ENCODE results near the gene SFXN3. TPM values are rescaled to one million over a fixed set of nuclear protein-coding genes. Genes with fewer than 3 reads are reported as not detected.

SFXN3 gene
- total and polyA plus RNA-seq, 10 of the 15 experiments (the other 5 are each of a cell fraction or from before 2014, with no cell fraction given) = 0.05 to 11.3 (median 1.2) TPM

DNA sequence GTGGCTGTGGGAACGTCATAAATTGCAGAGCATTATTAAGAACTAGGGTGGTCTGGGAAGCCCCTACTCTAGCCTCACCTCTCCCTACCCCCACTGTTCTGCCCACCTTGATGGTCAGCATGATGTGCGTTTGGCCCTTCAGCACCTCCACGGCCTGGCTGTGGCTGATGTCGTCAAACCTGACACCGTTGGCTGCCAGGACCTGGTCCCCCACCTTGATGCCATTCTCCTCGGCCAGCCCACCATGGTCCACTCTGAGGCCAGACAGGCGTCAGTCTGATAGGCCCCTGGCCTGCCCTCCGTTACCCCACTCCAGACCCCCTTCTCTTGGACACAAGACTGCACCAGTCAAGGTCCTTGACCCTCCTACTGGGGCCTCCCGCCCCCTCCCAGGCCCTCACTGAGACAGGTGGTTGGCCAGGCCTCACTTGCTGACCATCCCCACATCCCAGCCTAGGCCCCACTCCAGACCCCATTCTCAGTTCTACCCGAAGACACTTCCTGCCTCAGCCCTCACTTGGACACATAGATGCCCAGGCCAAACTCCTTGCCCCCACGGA, 9.3 kb upstream of the SFXN3 start:
- Histone ChIP-seq H3K79me2 (ENCODE audit: control insufficient read depth, insufficient read depth, low read length) (no peaks in the 10 kb centered on the region), H2AFZ (ENCODE audit: control insufficient read depth, low read depth, low read length) (no peak overlapping the region), H3K4me2 (ENCODE audit: control insufficient read depth, insufficient read depth) (no peak overlapping the region), H3K4me1 (ENCODE audit: control insufficient read depth, insufficient read depth, low read length) (peaks cover 9% of the 10 kb centered on the region), H3K36me3 (ENCODE audit: control insufficient read depth in 2 of 2, insufficient read depth in 2 of 2, low read length in 1 of 2) (no peaks in the 10 kb centered on the region), H4K20me1 (ENCODE audit: control insufficient read depth, insufficient read depth) (no peaks in the 10 kb centered on the region), H3K9me3 (replicated peaks; ENCODE audit: control insufficient read depth, insufficient read depth, low read length) (no peaks in the 10 kb centered on the region), H3K4me3 (no peak overlapping the region), H3K9ac (ENCODE audit: control insufficient read depth, insufficient read depth, low read length) (no peak overlapping the region), H3K27ac (ENCODE audit: control insufficient read depth, insufficient read depth) (no peak overlapping the region), H3K27me3 (replicated peaks in 1 of 2; ENCODE audit: control insufficient read depth in 2 of 2, insufficient read depth in 2 of 2, low read length in 1 of 2) (peaks cover 5 to 8% of the 10 kb centered on the region in 2 experiments; a peak in 3 of 4 replicates)
- ATAC-seq = no peak
- FAIRE-seq = no peak
- intact Hi-C loops (cut with micrococcal nuclease; ENCODE audit: unreplicated experiment) (no loop called here), in situ Hi-C loops (cut with MboI) (no loop called here)
- no TSS peak for BruUV-seq (replicated peaks)
- no peak for DNase-seq (ENCODE audit: low read depth, low spot score)
- ChIA-PET SMC1A (ENCODE audit: uncharacterized antibody, unreplicated experiment) (no interaction called here), POLR2A (no interaction called here), CTCF (no interaction called here), RAD21 (ENCODE audit: unreplicated experiment) (no interaction called here)
- 28% methylated on average over 11 of the region's 11 CpGs for WGBS (ENCODE audit: insufficient coverage, insufficient replicate concordance, low lambda C conversion rate, missing lambda C conversion rate)
- no peak for TF ChIP-seq ATF2 (IDR thresholded peaks at IDR 0.05; ENCODE audit: low read length)
- TF ChIP-seq, protein P1, sequence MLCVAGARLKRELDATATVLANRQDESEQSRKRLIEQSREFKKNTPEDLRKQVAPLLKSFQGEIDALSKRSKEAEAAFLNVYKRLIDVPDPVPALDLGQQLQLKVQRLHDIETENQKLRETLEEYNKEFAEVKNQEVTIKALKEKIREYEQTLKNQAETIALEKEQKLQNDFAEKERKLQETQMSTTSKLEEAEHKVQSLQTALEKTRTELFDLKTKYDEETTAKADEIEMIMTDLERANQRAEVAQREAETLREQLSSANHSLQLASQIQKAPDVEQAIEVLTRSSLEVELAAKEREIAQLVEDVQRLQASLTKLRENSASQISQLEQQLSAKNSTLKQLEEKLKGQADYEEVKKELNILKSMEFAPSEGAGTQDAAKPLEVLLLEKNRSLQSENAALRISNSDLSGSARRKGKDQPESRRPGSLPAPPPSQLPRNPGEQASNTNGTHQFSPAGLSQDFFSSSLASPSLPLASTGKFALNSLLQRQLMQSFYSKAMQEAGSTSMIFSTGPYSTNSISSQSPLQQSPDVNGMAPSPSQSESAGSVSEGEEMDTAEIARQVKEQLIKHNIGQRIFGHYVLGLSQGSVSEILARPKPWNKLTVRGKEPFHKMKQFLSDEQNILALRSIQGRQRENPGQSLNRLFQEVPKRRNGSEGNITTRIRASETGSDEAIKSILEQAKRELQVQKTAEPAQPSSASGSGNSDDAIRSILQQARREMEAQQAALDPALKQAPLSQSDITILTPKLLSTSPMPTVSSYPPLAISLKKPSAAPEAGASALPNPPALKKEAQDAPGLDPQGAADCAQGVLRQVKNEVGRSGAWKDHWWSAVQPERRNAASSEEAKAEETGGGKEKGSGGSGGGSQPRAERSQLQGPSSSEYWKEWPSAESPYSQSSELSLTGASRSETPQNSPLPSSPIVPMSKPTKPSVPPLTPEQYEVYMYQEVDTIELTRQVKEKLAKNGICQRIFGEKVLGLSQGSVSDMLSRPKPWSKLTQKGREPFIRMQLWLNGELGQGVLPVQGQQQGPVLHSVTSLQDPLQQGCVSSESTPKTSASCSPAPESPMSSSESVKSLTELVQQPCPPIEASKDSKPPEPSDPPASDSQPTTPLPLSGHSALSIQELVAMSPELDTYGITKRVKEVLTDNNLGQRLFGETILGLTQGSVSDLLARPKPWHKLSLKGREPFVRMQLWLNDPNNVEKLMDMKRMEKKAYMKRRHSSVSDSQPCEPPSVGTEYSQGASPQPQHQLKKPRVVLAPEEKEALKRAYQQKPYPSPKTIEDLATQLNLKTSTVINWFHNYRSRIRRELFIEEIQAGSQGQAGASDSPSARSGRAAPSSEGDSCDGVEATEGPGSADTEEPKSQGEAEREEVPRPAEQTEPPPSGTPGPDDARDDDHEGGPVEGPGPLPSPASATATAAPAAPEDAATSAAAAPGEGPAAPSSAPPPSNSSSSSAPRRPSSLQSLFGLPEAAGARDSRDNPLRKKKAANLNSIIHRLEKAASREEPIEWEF (IDR thresholded peaks at IDR 0.05; ENCODE audit: insufficient replicate concordance, low read depth, low read length) = no peak
- no peak for TF ChIP-seq SREBF2 (IDR thresholded peaks at IDR 0.05; ENCODE audit: low read length)
- no peak for TF ChIP-seq SIN3A (IDR thresholded peaks at IDR 0.05; ENCODE audit: low read depth, low read length)
- no peak for TF ChIP-seq KAT2A (conservative IDR thresholded peaks at IDR 0.05; ENCODE audit: control insufficient read depth, low read depth, low read length)
- no peak for TF ChIP-seq BCL11A (IDR thresholded peaks at IDR 0.05; ENCODE audit: low read depth, low read length)
- no peak for TF ChIP-seq ZBTB11 (CRISPR knock-in tag; IDR thresholded peaks at IDR 0.05)
- no peak for TF ChIP-seq NFYB (IDR thresholded peaks at IDR 0.05; ENCODE audit: insufficient read depth, low read depth, low read length)
- no peak for TF ChIP-seq RUNX3 (IDR thresholded peaks at IDR 0.05; ENCODE audit: low read length)
- TF ChIP-seq CEBPZ (IDR thresholded peaks at IDR 0.05; ENCODE audit: low read depth, low read length) = no peak
- no peak for TF ChIP-seq FOS (IDR thresholded peaks at IDR 0.05; ENCODE audit: borderline replicate concordance, extremely low read depth, insufficient read length)
